Uterus (tissue), 2 donors: ENCODE measurements around the gene FBXL13.

ENCODE experiments used
- POLR2A ChIP-seq, 2 donors: fragments of 450-650 bp; IDR thresholded peaks; one replicate each; pipeline ENCODE4 v1.6.1; 2016; ENCODE audit warnings: antibody characterized with exemption in 2 of 2, mild to moderate bottlenecking in 1 of 2, moderate library complexity in 1 of 2
- TF ChIP-seq, protein P1 (sequence below), 4 experiments: fragments of 200-600 bp in 2 of 4; fragments of 450-650 bp in 2 of 4; sonication (generic) in 2 of 4; IDR thresholded peaks; one replicate each; pipeline ENCODE4 v1.5.1; 2016 to 2019; ENCODE audit warnings: antibody characterized with exemption in 4 of 4, mild to moderate bottlenecking in 2 of 4, moderate library complexity in 1 of 4

DNA sequence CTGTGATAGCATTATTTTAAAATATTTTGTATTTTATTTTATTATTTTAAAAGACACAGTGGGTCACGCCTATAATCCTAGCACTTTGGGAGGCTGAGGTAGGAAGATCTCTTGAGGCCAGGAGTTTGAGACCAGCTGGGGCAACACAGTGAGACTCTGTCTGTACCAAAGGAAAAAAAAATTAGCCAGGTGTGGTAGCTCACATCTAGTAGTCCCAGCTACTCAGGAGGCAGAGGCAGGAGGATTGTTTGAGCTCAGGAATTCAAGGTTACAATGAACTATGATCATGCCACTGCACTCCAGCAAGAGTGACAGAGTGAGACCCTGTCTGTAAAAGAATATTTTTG lies 37.1 kb downstream of the FBXL13 start:
- TF ChIP-seq, protein P1, sequence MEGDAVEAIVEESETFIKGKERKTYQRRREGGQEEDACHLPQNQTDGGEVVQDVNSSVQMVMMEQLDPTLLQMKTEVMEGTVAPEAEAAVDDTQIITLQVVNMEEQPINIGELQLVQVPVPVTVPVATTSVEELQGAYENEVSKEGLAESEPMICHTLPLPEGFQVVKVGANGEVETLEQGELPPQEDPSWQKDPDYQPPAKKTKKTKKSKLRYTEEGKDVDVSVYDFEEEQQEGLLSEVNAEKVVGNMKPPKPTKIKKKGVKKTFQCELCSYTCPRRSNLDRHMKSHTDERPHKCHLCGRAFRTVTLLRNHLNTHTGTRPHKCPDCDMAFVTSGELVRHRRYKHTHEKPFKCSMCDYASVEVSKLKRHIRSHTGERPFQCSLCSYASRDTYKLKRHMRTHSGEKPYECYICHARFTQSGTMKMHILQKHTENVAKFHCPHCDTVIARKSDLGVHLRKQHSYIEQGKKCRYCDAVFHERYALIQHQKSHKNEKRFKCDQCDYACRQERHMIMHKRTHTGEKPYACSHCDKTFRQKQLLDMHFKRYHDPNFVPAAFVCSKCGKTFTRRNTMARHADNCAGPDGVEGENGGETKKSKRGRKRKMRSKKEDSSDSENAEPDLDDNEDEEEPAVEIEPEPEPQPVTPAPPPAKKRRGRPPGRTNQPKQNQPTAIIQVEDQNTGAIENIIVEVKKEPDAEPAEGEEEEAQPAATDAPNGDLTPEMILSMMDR (IDR thresholded peaks at IDR 0.05): no peak
- no peak for TF ChIP-seq POLR2A (IDR thresholded peaks at IDR 0.05)
